IMR-90 (cell line): Measurements from ENCODE around the gene DYNC1H1.

Source experiments
- BHLHE40 ChIP-seq: fragments of 150-350 bp; IDR thresholded peaks from 2 replicates; pipeline ENCODE4 v1.6.1; 2016; ENCODE audit warnings: mild to moderate bottlenecking, low read depth, low read length
- CHD1 ChIP-seq: IDR thresholded peaks from 2 replicates; pipeline ENCODE4 v1.6.1; 2012; ENCODE audit warnings: low read depth, low read length, improper control_type of control experiment
- CTCF ChIP-seq: conservative IDR thresholded peaks from 2 replicates; pipeline ENCODE4 v1.5.1; 2012; ENCODE audit warnings: mild to moderate bottlenecking, low read depth, low read length, improper control_type of control experiment
- FOS ChIP-seq: fragments of 150-350 bp; IDR thresholded peaks from 2 replicates; pipeline ENCODE4 v1.6.1; 2016; ENCODE audit warnings: low read depth, low read length
- MAFK ChIP-seq: IDR thresholded peaks from 2 replicates; pipeline ENCODE4 v1.6.1; 2012; ENCODE audit warnings: low read depth, low read length, improper control_type of control experiment
- MAZ ChIP-seq: IDR thresholded peaks from 2 replicates; pipeline ENCODE4 v1.6.1; 2012; ENCODE audit warnings: low read depth, mild to moderate bottlenecking, low read length, improper control_type of control experiment, moderate library complexity, borderline replicate concordance
- POLR2A ChIP-seq: IDR thresholded peaks from 2 replicates; pipeline ENCODE4 v1.6.1; 2012; ENCODE audit warnings: mild to moderate bottlenecking, low read depth, low read length
- RAD21 ChIP-seq: IDR thresholded peaks from 2 replicates; pipeline ENCODE4 v1.6.1; 2012; ENCODE audit warnings: low read length, improper control_type of control experiment
- SMC3 ChIP-seq: fragments of 150-350 bp; IDR thresholded peaks from 2 replicates; pipeline ENCODE4 v1.6.1; 2016; ENCODE audit warnings: low read depth, mild to moderate bottlenecking, antibody characterized with exemption, low read length, moderate library complexity
- TF ChIP-seq, protein P1 (sequence below): fragments of 150-350 bp; IDR thresholded peaks from 2 replicates; pipeline ENCODE4 v1.6.1; 2016; ENCODE audit warnings: low read depth, mild to moderate bottlenecking, low read length, moderate library complexity, borderline replicate concordance

GRCh38 chr14:102095231-102095870, 131.0 kb downstream of the DYNC1H1 start:
- TF ChIP-seq CTCF (no peak), MAFK (no peak), MAZ (no peak; the same call in 1 of the 2 replicates), BHLHE40 (no peak), FOS (0 out of 2 replicates have a peak, but pooled peaks have one; percentile 28), CHD1 (no peak), POLR2A (no peak), RAD21 (no peak), SMC3 (no peak)
- TF ChIP-seq, protein P1, sequence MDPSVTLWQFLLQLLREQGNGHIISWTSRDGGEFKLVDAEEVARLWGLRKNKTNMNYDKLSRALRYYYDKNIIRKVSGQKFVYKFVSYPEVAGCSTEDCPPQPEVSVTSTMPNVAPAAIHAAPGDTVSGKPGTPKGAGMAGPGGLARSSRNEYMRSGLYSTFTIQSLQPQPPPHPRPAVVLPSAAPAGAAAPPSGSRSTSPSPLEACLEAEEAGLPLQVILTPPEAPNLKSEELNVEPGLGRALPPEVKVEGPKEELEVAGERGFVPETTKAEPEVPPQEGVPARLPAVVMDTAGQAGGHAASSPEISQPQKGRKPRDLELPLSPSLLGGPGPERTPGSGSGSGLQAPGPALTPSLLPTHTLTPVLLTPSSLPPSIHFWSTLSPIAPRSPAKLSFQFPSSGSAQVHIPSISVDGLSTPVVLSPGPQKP: no peak
